ENCODE results near the gene PNMA6A.
"Not testable (repeated sequence)": the region's sequence is repeated elsewhere in the genome, so short reads cannot be mapped to it uniquely, and the experiment has no call there.

PNMA6A gene

DNA sequence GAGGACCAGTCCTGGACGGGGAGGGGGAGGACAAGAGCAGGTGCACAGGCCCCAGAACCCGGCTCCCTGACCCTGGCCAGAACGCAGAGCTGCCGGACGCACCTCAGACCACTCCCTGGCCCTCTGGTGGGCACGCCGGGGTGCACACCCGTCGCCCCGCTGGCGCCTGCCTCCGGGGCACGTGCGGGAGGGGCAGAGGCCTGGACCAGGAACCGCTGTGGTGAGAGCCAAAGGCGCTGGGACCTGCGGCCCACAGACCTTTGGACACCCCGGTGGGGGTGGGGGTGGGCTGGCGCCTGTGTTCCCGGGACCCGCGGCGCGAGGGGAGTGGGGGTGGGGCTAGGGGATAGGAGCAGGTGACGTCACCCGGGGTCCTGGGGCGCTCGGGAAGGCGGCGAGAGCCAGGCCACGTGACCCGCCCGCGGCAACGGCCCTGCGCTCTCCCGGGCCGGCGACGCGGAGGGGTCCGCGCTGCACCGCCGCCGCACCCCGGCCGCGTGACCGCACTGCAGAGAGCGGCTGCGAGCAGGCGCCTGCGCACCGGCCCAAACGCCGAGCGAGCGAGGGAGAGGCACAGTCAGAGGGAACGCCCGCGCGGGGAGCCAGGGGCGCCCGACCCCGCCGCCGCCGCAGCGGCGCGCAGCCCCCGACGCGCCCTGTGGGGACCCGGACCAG lies at the start of gene PNMA6A:
PNMA6A (plus strand) TSS at position 546 of the 675 bp plus-strand sequence. CDS start 609 bp downstream, outside the sequence.
- DNase-seq: not testable (repeated sequence)

DNA sequence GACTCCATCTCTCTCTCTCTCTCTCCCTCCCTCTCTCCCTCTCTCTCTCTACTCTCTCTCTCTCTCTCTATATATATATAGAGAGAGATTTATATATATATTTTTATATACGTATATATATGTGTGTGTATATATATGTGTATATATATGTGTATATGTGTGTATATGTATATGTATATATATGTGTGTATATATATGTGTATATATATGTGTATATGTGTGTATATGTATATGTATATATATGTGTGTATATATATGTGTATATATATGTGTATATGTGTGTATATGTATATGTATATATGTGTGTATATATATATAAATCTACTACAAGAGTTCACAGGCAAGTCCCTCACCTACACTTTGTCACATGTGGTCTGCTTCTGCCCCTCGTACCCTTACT lies 45.8 kb upstream of the PNMA6A start:
- DNase-seq: not testable (repeated sequence)

DNA sequence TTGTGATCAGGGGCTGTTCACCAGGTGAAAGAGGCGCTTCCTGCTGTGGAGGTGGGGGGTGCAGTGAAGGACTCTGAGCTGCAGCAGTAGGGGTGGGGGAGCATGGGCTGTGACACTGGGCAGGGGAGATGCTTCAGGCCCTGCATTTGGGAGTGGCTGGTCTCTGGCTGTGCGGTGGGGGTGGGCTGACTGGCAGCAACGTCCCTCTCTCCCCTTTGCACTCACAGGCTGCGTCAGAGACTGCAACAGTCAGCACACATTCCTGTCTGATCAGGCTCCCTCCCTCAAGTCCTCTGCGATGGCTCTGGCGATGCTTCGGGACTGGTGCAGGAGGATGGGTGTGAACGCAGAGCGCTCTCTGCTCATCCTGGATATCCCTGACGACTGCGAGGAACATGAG lies 43.8 kb upstream of the PNMA6A start:
- not testable (repeated sequence) for DNase-seq

DNA sequence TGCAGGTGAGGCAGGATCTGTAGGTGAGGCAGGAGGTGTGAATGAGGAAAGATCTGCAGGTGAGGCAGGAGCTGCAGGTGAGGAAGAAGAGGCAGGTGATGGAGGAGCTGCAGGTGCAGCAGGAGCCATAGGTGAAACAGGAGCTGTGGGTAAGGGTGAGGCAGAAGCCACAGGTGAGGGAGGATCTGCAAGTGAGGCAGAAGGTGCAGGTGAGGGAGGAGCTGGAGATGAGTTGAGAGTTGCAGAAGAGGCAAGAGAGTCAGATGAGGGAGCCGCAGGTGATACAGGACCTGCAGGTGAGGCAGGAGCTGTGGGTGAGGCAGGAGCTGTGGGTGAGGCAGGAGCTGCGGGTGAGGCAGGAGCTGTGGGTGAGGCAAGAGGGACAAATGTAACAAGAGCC lies 43.1 kb upstream of the PNMA6A start:
- no peak for DNase-seq

DNA sequence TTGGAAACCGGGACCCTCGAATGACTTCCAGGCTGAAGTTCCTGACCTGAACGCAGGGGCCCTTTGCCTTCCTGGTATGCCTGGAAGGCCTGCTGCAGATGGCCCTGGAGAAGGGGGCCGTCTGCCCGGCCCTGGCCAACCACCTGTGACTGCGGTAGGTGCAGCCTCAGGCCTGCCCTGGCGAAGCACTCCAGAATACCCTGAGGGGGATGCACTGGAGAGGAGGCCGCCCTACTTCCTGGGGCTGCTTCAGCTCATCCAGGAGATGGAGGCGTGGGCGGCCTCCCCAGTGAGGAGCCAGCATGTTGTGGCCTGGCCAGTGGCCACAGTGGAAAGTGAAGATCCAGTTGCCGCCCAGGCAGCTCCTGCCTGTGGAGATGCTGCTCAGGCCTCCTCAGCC lies 42.4 kb upstream of the PNMA6A start:
- DNase-seq: no peak

DNA sequence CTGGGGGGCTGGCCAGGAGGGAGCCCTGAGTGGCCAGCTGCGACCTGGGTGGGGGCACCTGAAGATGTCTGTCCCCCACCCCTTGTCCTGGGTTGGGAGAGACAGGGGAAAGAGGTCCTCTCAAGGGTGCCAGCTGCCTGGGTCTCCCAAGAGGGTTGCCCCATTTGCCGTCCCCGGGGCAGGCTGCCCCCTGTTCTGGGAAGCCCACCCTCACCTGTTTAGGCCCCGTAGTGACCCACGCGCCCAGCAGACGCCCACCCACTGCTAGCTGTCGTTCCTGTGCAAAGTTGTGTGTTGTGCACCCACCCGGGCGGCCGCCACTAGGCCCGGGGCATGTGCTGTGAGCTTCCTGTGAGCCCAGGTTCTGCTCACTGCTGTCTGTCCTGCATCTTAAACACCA lies 41.5 kb upstream of the PNMA6A start:
- no peak for DNase-seq

DNA sequence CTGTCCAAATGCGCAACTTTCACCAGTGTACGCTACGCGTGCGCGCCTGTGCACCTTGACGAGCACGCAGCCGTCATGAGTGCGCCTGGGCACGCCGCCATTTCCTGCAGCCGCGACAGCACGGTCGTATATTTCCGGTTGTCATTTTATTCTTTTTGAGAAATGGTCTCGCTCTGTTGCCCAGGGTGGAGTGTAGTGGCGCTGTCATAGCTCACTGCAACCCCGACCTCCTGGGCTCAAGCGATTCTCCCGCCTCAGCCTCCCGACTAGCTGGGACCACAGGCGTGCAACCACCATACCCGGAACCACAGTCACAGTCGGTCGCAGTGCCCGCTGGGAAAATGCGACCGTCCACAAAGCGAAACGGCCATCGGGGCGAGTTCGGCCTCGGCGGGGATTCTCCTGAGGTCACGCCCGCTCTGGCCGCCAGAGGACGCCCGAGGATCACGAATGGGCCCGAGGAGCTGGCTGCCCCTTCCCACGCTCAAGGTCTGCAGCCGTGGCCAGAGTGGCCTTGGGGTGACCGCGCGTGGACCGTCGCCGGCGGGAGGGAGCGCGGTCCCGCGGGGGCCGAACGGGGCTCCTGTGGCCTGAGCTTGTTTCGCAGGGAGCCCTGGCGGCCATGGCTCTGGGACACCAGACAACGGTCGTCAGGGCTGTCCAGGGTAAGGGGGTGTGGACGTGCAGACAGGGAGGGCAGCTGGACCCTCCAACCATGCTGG lies 39.7 kb upstream of the PNMA6A start:
- DNase-seq: peak; percentile 66

DNA sequence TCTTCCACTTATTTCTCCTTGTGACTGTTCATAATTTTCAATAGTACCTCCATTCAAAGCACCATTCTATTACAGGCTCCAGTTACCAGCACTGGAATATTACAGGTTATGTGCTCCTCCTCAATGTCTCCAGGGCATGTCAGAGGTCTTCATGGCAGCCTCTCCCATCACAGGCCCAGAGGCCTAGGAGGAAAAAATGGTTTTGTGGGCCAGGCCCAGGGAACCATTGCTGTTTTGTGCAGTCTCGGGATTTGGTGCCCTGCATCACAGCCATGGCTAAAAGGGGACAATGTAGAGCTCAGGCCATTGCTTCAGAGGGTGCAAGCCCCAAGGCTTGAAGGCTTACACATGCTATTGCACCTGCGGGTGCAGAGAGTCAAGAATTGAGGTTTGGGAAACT lies 23.2 kb upstream of the PNMA6A start:
- no peak for DNase-seq

DNA sequence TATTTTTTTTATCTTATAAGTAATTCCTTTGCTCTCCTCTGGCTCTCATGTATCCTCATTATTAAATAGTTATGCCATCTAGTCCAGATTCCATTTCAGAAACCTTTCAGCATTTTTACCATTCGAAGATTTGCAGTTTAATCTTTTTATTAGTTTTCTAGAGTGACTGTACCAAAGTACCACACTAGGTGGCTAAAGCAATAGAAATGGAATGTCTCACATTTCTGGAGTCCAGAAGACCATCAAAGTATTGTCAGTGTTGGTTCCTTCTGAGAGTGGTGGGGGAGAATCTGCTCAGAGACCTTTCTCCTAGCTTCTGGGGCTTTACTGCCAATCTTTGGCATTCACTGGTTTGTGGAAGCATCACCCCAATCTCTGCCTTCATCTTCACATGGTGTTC lies 19.7 kb upstream of the PNMA6A start:
- no peak for DNase-seq

DNA sequence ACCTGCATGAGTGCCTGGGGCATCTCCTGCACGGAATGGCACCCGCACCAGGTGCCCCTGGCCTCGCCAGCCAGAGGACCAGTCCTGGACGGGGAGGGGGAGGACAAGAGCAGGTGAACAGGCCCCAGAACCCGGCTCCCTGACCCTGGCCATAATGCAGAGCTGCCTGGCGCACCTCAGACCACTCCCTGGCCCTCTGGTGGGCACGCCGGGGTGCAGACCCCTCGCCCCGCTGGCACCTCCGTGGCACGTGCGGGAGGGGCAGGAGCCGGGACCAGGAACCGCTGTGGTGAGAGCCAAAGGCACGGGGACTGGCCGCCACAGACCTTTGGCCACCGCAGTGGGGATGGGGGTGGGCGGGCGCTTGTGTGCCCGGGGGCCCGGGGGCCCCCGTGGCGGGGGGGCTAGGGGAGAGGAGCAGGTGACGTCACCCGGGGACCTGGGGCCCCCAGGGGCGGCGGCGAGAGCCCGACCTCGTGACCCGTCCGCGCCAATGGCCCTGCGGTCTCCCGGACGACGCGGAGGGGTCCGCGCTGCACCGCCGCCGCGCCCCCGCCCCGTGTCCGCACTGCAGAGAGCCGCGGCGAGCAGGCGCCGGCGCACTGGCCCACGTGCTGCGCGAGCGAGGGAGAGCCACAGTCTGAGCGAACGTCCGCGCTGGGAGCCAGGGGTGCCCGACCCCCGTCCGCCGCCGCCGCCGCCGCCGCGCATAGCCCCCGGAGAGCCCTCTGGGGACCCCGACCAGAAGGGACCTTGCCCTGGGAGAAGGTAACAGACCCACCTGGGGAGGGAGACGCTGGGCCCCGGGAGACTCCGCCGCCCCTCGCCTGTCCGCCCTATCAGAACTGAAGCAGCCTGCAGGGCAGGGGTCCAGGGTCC lies 16.1 kb upstream of the PNMA6A start, which contains the start of gene PNMA3:
PNMA3 (plus strand) TSS at position 600 of the 879 bp plus-strand sequence. CDS start 586 bp downstream, outside the sequence.
- no peak for DNase-seq

DNA sequence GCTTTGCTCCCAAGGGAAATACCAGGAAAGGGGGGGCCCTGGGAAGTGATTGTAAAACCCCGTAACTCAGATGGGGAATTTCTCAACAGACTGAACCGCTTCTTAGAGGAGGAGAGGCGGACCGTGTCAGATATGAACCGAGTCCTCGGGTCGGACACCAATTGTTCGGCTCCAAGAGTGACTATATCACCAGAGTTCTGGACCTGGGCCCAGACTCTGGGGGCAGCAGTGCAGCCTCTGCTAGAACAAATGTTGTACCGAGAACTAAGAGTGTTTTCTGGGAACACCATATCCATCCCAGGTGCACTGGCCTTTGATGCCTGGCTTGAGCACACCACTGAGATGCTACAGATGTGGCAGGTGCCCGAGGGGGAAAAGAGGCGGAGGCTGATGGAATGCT lies 15.0 kb upstream of the PNMA6A start:
- no peak for DNase-seq

DNA sequence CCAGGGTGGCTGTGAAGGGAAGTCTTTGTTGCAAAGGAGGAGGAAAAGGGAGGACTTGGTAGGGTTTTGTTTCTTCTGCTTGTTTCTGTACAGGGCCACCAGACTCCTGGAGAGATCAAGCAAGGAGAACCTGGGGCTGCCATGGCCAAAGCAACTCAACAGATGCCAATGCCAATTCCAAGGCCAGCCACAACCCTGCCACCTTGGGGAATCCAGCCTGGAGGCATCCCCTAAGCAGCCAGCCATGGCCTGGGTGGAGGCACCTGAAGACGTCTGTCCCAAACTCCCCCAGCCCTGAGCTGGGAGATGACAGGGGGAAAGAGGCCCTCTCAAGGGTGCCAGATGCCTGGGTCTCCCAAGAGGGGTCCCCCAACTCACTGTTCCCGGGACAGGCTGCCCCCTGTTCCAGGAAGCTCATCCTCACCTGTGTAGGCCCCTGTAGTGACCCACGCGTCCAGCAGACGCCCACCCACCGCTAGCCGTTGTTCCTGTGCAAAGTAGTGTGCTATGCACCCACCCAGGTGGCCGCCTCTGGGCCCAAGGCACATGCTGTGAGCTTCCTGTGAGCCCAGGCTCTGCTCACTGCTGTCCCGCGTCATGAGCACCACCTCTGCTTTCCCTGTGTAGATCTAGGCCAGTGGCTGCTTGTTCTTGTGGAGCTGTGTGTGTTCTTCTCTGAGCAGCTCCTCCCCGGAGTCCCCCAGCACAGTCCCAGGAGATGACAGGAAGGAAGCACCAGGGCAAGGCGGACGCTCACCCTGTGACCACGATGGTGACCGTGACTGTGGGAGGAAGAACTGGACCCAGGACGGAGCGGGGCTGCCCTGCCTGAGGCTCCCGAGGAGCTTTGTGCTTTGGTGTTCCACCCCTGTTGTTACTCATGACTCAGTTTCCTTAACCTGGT lies 12.8 kb upstream of the PNMA6A start:
- DNase-seq: no peak

DNA sequence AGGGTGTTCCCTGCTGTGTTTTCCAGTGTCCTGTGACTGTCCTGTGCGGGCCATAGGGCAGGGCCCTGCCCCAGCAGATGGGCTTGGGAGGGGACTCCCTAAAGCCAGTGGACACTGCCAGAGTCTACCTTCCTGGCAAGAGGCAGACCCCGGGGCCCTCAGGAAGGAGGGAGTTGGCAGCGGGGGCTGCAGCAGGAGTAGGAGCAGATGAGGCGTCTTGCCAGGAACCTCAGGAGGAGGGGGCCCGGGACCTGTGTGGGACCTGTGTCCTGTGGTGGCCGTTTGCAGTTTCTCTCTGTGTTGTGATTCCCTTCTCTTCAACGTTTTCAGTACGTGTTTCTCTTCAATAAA lies 12.2 kb upstream of the PNMA6A start:
- no peak for DNase-seq

DNA sequence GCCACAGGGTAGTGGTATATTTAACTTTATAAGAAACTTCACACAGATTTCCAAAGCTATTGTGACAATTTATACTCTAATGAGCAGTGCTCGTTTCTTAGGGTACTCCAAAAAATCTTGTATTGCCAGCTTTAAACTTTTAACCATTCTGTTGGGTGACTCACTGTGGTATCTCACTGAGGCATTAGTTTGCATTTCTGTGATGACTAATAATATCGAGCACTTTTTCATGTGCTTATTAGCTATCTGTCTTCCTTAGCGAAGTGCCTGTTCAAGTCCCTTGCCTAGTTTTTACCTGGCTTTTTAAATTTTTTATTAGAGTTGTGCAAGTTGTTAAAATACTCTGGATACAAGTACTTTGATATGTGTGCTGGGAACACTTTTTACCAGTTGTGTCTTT lies 10.5 kb upstream of the PNMA6A start:
- DNase-seq: no peak

DNA sequence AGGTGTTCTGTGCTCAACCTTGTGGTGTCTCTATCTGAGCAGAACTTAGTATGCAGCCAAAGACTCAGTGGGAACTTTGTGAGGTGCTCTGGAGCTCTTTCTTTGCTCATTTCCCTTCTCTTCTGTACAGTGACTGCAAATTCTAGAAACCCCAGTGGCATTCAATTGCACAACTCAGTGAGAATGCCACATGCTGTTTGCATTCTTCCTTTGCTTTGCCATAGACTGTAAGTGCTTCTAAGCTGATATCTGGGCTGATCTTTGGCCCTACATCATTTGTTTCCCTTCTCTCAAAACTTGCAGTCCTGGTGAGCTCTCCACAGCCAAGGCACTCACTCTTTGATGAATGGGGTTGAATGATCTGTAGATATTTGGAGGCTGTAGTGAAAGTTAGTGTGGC lies 8.9 kb upstream of the PNMA6A start:
- no peak for DNase-seq

DNA sequence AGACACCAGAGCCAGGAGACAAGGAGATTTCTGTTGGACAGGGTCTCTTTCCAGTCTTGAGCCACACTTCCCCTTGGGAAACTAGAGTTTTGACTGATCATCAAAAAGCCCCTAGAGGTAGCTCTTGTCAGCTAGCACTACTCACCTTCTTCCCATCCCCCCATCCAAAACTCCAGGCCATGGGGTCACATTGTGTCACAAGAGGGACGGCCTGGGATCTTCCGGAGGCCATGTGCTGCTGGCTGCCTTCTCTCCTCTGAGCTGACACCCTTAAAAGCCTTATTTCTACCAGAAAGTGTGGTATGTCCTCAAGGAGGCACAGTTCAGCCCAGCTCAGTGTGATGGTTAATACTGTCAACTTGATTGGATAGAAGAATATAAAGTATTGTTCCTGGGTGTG lies 8.2 kb upstream of the PNMA6A start:
- no peak for DNase-seq

DNA sequence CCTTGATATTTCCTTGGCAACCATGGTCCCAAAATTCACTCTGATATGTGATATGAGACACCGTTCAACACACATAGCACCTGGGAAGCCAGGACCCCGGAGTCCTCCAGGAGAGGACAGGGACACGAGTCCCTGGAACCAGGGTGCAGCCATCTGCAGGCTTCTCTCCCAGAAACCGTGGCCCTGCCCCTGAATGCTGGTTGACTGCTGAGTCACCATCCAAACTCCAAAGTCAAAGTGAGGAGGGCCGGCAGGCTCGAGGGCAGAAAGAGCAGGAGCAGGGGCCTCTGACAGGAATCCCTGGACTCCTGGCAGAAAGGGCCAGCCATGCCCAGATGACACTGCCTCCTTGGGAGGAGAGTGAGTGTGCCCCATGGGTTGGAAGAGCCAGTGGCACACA lies 6.9 kb upstream of the PNMA6A start:
- DNase-seq: no peak

DNA sequence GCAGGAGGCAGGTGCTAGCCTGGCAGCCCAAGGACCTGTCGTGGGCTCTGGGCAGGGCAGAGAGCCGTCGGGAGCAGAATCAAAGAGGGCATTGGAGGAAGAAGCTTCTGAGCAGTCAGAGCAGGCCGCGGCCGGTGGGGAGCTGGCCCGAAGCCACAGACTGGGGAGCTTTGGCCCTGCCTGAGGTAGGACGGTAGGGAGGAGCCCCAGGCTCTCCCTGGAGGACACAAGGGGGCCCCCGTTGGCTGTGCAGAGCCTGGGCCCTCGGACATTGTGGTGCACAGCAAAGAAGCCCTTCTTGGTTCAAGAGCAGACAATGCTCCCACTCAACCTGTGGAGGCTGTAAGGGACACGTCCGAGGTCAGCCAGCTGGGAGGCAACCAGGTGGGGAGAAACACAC lies 5.9 kb upstream of the PNMA6A start:
- not testable (repeated sequence) for DNase-seq

DNA sequence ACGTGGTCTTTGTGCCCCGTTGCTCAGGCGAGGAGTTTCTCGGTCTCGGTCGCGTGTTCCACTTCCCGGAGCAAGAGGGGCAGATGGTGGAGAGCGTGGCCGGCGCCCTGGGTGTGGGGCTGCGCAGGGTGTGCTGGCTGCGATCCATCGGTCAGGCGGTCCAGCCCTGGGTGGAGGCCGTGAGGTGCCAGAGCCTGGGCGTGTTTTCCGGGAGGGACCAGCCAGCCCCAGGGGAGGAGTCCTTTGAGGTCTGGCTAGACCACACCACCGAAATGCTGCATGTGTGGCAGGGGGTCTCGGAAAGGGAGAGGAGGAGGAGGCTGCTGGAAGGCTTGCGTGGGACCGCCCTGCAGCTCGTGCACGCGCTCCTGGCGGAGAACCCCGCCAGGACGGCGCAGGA lies 1.1 kb downstream of the PNMA6A start:
- not testable (repeated sequence) for DNase-seq

DNA sequence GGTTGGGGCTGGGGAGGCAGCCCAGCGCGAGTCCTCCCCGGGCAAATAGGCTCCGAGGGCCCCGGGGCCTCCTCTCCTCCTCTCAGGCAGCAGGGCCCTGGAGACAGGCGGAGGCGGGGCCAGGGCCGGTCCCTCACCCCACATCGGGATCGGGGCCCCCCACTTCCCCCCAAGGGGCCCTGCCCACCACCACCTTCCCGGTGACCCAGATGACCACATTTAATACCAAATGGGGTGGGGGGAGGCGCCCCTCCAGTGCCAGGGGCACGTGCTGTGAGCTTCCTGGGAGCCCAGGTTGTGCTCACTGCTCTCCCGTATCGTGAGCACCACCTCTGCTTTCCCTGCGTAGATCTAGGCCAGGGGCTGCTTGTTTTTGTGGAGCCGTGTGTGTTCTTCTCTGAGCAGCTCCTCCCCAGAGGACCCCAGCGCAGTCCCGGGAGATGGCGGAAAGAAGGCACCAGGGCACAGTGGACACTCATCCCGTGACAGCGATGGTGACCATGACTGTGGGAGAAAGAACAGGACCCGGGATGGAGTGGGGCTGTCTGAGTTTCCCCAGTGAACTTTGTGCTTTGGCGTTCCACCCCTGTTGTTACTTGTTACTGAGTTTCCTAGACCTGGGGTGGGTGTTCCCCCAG lies 2.1 kb downstream of the PNMA6A start:
- DNase-seq: no peak

DNA sequence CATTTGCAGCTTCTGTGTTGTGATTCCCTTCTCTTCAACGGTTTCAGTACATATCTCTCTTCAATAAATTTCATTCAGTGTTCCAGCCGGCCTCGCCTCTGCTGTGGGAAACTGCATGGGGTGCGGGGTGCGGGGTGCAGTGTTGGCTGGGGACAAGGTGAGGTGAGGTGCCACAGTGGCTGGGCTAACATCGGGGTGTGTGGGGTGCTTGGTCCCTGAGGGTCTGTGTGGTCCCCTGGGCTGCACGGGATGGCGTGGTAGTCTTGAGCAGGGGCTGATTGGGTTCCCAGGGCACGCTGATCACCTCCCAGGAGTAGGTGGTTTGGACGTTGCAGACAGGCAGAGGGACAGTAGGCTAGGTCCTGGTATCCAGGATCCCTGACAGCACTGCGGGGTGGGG lies 2.7 kb downstream of the PNMA6A start:
- DNase-seq: no peak

DNA sequence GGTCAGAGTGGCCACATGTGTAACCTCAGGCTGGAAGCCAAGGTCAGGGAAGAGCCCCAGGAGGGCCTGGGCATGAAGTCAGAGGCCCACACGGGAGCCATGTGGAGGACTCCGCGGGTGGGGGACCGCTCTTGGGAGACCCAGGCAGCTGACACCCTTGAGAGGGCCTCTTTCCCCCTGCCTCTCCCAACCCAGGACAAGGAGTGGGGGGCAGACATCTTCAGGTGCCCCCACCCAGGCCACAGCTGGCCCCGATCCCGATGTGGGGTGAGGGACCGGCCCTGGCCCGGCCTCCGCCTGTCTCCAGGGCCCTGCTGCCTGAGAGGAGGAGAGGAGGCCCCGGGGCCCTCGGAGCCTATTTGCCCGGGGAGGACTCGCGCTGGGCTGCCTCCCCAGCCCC lies 3.1 kb downstream of the PNMA6A start:
- DNase-seq: no peak

All from midbrain (tissue), 1 donor.